ENCODE data around the gene TMEM239. TPM values are rescaled to one million over a fixed set of nuclear protein-coding genes. Genes with fewer than 3 reads are reported as not detected.

The TMEM239 gene
- polyA plus RNA-seq, 6 donors from 2014 or later: not detected

DNA sequence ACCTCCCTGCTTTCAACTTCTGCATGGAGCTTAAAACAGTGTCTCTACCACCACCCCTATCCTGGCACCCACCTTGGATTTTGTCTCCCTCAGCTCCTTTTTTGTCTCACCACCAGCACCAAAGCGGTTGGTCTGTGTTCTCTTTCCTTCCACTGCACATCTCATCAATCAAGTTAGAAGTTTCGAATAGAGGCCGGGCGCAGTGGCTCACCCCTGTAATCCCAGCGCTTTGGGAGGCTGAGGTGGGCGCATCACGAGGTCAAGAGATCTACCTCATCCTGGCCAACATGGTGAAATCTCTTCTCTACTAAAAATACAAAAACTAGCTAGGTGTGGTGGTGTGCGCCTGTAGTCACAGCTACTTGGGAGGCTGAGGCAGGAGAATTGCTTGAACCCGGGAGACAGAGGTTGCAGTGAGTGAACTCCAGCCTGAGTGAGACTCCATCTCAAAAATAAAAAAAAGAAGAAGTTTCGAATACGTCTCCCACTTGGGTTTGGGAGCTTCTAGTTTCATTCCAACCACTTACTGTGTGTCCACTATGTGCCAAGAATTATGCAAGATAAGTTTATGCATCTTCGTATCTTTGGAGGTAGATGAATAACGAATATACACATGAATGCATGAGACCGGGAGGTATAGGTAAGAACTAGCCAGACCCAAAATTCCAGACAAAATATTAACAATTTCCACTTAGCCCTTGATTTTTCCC, 18.4 kb downstream of the TMEM239 start:
- H3K4me1 Mint-ChIP-seq: peaks cover 20 to 22% (median 22%) of the 10 kb centered on the region in 3 donors
- peak overlapping the region in 1 of 6 donors; percentile 36 for H3K27ac Mint-ChIP-seq
- H3K4me3 Mint-ChIP-seq: peak overlapping the region in 2 of 8 donors; percentile 41 to 43
- no peak for DNase-seq
- ATAC-seq (ENCODE audit: low read depth in 2 of 2): no peak
- peaks cover 4 to 8% of the 10 kb centered on the region in 2 donors for H3K36me3 Mint-ChIP-seq
- H3K27me3 Mint-ChIP-seq: peaks cover 0 to 3% (median 2%) of the 10 kb centered on the region in 3 donors
- no peaks in the 10 kb centered on the region for H3K9me3 Mint-ChIP-seq

DNA sequence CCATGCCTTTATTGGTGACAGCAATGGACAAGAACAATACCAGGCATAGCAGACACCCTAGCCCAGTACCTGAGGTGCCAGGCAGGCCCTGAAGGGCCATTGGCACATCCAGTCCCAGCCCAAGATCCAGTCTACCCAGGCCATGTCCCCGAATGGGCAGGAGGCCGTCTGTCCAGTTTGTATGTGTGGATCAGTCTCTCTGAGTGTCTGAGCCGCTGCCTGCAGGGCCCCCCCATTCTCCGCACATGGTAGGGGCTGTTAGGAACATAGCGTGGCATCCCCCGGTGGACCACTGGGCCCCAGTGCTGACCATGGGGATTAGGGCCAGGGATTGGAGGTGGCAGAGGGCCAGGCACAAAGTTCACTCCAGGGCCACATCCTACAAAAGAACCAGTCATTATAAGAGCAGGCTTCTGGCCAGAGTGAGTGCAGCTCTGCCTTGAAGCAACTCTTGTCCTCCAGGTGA, 19.2 kb downstream of the TMEM239 start:
- Mint-ChIP-seq H3K9me3 (no peaks in the 10 kb centered on the region), H3K4me3 (peak overlapping the region in 1 of 8 donors; percentile 43), H3K27ac (peak overlapping the region in 1 of 6 donors; percentile 68), H3K27me3 (no peaks in the 10 kb centered on the region), H3K36me3 (peaks cover 4 to 8% of the 10 kb centered on the region in 2 donors), H3K4me1 (peaks cover 22 to 24% (median 23%) of the 10 kb centered on the region in 3 donors)
- DNase-seq (no peak), ATAC-seq (ENCODE audit: low read depth in 2 of 2) (no peak)

DNA sequence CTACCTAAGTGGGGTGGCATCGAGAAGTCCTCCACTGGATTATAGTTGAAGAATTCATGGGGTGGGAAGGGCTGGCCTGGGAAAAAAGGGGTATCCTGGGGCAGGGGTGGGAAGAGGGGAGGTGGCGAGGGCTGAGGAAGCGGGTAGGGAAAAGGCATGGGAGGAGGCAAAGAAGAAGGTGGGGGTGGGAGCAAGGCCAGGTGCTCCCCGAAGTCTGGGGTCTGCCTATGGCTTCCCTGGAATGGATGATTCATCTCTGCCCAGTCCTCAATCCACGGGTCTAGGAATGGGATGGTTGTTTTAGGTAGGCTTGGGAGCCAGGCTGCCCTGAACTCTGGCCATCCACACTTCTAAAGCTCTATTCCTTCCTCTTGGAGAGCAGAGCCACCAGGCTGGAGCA, 19.9 kb downstream of the TMEM239 start:
- Mint-ChIP-seq H3K9me3 (no peaks in the 10 kb centered on the region), H3K36me3 (peaks cover 4 to 8% of the 10 kb centered on the region in 2 donors), H3K27me3 (no peaks in the 10 kb centered on the region), H3K4me3 (no peak overlapping the region), H3K4me1 (peaks cover 23 to 24% (median 23%) of the 10 kb centered on the region in 3 donors), H3K27ac (peak overlapping the region in 2 of 6 donors; percentile 8 to 16)
- no peak for ATAC-seq (ENCODE audit: low read depth in 2 of 2)
- DNase-seq: no peak

DNA sequence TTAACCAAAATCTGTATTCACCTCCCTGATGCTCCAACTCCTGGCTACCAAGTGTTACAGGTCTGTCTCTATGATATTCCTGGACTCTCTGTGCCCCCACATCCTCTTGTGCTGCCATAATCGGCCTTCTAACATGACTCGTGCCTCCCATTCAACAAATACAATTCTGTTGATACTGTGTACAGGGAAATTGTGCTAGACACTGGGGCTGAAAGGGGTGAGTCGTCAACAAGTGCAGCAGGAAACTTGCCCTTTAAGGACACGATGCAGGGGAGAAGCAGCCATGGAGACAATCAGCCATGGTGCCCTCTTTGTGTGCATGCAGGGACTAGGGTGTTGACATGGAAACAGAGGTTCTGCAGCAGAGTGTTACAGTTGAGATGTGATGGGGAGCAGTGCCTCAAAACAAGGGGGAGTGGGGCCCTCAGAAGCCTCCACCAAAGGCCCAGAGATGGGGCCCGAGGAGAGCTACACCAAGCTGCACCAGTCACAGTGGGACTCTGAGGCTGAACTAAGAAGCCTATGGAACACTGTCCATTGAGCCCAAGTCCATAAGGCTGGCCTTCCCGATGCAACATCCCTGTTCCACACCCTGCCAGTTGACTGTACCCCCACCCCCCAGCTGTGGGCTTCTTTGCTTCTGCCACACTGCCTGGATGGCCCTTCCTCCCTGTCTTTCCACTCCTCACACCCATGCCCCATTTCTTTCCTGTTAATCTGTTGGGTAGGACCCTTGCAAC, 21.2 kb downstream of the TMEM239 start:
- peaks cover 4 to 8% of the 10 kb centered on the region in 2 donors for H3K36me3 Mint-ChIP-seq
- ATAC-seq (ENCODE audit: low read depth in 2 of 2): no peak
- H3K27ac Mint-ChIP-seq: peak overlapping the region in 1 of 6 donors; percentile 41
- H3K4me3 Mint-ChIP-seq: peak overlapping the region in 3 of 8 donors; percentile 41 to 72 (median 59)
- no peak for DNase-seq
- H3K9me3 Mint-ChIP-seq: no peaks in the 10 kb centered on the region
- peaks cover 28 to 33% (median 30%) of the 10 kb centered on the region in 3 donors for H3K4me1 Mint-ChIP-seq
- H3K27me3 Mint-ChIP-seq: no peaks in the 10 kb centered on the region

DNA sequence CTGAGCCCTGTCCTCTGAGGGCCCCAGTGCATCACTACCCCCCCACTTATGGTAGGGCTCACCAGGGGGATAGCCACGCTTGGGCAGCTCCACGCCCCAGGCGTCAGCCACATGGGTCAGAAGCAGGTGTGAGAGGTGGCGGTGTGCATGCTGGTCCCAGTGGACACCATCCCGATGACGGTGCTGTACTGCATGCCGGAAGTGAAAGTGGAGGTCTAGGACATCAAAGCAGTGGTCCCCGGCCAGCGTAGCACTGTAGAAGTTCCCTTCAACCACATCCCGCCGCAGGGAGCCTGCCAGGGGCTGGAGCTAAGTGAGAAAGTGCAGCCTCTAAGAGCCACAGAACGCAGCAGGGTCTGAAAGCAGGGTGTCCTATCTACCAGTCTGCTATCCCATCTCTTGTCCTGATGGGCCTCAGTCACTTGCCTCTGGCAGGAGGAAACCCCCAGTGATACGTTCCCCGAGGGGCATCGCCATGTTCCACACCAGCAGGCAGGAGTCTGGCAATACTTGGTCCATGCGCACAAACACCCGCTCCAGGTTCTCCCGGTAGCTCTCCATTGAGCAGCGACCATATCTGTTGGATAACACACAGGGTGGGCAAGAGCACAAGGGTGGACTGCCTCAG, 22.1 kb downstream of the TMEM239 start:
- Mint-ChIP-seq H3K4me3 (peak overlapping the region in 7 of 8 donors; percentile 34 to 86 (median 63)), H3K27me3 (no peaks in the 10 kb centered on the region), H3K4me1 (peaks cover 28 to 33% (median 30%) of the 10 kb centered on the region in 3 donors), H3K27ac (peak overlapping the region in 3 of 6 donors; percentile 41 to 88 (median 64)), H3K9me3 (no peaks in the 10 kb centered on the region), H3K36me3 (peaks cover 4 to 8% of the 10 kb centered on the region in 2 donors)
- DNase-seq: no peak
- ATAC-seq (ENCODE audit: low read depth in 2 of 2): no peak

DNA sequence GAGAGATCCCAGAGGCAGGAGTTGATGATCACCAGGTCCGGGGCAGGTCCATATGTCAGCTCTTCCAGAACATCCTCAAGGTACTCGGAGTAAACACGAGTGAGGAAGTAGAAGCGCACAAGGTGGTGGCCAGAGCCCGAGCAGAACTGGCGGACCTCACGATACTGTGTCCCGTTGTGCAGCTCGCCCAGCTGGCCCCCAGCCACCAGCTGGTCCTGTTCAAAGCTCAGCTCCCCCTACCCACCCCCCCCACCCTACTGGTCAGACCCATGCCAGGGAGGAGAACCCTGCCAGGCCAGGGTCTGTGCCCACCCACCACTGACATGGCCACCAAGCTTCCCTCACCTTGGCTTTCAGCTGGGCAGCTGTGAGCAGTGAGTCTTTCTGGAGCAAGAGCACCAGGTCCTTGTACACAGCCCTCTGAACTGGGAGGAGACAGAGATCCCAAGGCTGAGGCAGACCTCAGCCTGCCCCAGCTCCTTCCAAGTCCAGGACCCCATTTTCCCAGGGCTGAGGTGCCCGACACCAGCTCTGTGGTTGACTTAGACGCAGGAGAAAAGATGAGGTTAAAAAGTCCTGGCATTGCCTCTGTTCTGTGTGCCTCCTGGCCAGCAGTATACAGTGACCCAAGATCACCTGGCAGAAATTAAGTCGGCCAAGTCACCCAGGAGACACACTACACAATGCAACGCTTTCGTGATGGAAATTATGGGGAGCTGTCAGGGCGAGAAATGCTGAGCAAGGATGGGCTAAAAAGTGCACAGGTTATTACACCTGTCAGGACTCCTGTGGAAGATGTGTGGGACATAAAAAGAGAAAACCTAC, 22.9 kb downstream of the TMEM239 start:
- DNase-seq (no peak), ATAC-seq (ENCODE audit: low read depth in 2 of 2) (no peak)
- no peaks in the 10 kb centered on the region for H3K27me3 Mint-ChIP-seq
- H3K9me3 Mint-ChIP-seq: no peaks in the 10 kb centered on the region
- peak overlapping the region; percentile 50 to 96 (median 84) for H3K27ac Mint-ChIP-seq
- peak overlapping the region; percentile 66 to 89 (median 84) for H3K4me3 Mint-ChIP-seq
- peaks cover 4 to 8% of the 10 kb centered on the region in 2 donors for H3K36me3 Mint-ChIP-seq
- peaks cover 28 to 36% (median 33%) of the 10 kb centered on the region in 3 donors for H3K4me1 Mint-ChIP-seq

DNA sequence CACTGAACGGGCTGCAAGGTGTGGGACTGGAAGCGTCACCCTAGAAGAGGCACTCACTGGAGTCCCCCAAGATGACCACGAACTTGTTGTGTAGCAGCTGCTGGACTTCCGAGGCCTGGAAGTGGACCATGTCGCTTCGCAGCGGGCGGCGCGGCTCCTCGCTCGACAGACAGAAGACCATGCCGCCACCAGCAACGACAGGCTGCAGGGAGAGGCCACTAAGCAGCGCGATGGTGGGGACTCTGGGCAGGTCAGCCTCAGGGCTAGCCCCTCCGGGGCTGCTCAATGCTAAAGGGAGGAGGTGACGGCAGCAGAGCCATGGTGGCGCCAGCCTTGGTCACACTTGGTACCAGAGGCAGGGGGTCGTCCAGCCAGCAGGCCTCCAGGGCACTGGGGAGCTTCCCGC, 23.6 kb downstream of the TMEM239 start:
- Mint-ChIP-seq H3K4me1 (peaks cover 33 to 42% (median 36%) of the 10 kb centered on the region in 3 donors), H3K4me3 (peak overlapping the region; percentile 66 to 89 (median 84))

DNA sequence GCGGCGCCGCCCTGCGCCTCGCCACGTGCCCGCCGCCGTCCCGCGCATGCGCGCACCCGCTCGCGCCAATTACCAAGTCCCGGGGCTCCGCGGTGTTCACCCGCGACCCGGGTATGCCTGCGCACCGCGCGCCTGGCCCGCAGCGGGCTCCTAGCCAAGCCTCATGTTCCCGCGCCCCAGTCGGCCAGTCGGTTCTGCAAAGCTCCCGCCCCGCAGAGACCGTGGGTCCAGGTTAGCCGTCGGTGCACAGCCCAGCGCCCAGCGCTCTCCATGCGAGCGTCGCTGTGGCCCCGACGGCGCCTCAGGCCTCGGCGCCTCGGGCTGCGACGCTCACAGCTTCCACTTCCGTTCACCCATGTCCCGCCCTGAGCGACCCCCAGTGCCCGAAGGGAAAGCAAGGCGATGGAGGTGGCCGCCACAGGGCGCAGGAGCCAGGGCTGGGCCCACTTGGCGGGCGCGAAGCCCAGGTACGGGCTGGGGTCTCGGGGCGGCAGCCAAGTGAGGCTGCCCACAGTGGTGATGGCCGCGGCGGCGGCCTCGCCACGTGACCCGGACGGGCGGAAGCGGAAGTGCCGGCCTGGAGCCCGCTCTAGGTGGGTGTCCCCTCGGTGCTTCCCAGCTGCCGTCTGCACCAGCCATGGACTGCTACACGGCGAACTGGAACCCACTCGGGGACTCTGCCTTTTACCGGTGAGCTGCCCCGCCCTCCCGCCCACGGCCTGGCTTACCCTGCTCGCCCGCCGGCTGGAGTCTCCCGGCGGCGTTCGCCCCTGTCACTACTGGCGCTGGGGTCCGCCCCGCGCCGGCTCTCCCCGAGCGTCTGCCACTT, 24.2 kb downstream of the TMEM239 start, which contains the start of the genes PCED1A and VPS16:
Gene PCED1A (minus strand): TSS at position 518 of the 829 bp plus-strand sequence. CDS start 743 bp downstream, outside the sequence.
Gene VPS16 (plus strand): TSS at position 608 of the 829 bp plus-strand sequence. CDS start 30 bp downstream, at position 638.
- peak within 1 kb of the TSS; percentile 83 to 96 (median 94) for H3K27ac Mint-ChIP-seq
- ATAC-seq (ENCODE audit: low read depth in 2 of 2): peak; percentile 98
- peaks cover 0 to 8% of the 10 kb centered on the region in 2 donors for H3K36me3 Mint-ChIP-seq
- H3K4me3 Mint-ChIP-seq: peak within 1 kb of the TSS; percentile 79 to 94 (median 88)
- H3K27me3 Mint-ChIP-seq: no peaks in the 10 kb centered on the region
- no peaks in the 10 kb centered on the region for H3K9me3 Mint-ChIP-seq
- peak; percentile 88 for DNase-seq
- H3K4me1 Mint-ChIP-seq: peaks cover 37 to 48% (median 38%) of the 10 kb centered on the region in 3 donors

More for the DNA sequence above, 23.6 kb downstream of the TMEM239 start:
- Mint-ChIP-seq H3K9me3 (no peaks in the 10 kb centered on the region), H3K27me3 (no peaks in the 10 kb centered on the region), H3K27ac (peak overlapping the region in 4 of 6 donors; percentile 83 to 96 (median 90)), H3K36me3 (peaks cover 4 to 8% of the 10 kb centered on the region in 2 donors)
- ATAC-seq (ENCODE audit: low read depth in 2 of 2) (no peak), DNase-seq (no peak)

DNA sequence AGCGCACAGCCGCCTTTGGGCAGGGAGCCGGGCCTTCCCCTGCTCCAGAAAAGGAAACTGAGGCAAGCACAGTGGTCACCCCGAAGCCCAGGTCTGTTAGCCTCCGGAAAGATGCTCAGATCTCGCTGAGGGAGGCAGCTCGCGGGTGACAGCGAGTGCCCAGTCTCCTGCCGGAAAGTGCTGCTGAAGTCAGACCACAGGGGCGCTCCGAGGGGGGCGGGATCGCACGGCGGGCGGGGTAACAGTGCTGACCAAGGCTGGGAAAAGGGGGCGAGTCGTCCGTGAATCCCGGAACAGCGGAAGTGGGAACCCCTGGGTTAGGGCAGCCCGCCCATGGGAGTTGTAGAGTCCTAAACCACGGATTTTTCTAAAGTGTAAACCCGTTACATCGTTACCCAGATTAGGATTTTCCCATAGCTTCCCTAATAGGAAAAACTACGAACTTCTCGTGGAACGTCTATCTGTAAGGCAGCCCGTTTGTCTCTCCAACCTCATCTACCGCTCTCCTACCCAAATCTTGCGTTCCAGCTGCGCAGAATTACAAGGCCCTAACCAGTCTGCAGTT, 24.9 kb downstream of the TMEM239 start:
- H3K9me3 Mint-ChIP-seq: no peaks in the 10 kb centered on the region
- peak overlapping the region; percentile 79 to 94 (median 88) for H3K4me3 Mint-ChIP-seq
- H3K27me3 Mint-ChIP-seq: no peaks in the 10 kb centered on the region
- peaks cover 0 to 8% of the 10 kb centered on the region in 2 donors for H3K36me3 Mint-ChIP-seq
- ATAC-seq (ENCODE audit: low read depth in 2 of 2) (peak; percentile 6 to 14), DNase-seq (no peak)
- peak overlapping the region; percentile 82 to 96 (median 88) for H3K27ac Mint-ChIP-seq
- peaks cover 36 to 48% (median 38%) of the 10 kb centered on the region in 3 donors for H3K4me1 Mint-ChIP-seq

DNA sequence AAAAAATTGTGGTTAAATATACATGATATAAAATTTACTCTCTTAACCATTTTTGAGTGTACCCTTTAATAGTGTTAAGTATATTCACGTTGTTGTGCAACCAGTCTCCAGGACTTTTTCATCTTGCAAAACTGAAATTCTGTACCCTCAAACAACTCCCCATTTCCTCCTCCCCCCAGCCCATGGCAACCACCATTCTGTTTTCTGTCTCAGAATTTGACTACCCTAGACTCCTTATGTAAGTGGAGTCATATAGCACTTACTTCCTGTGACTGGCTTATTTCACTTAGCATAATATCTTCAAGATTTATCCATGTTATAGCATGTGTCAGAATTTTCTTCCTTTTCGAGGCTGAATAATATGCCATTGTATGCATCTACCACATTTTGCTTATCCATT, 29.4 kb downstream of the TMEM239 start:
- Mint-ChIP-seq H3K27ac (no peak overlapping the region), H3K27me3 (no peaks in the 10 kb centered on the region)
- DNase-seq: no peak

DNA sequence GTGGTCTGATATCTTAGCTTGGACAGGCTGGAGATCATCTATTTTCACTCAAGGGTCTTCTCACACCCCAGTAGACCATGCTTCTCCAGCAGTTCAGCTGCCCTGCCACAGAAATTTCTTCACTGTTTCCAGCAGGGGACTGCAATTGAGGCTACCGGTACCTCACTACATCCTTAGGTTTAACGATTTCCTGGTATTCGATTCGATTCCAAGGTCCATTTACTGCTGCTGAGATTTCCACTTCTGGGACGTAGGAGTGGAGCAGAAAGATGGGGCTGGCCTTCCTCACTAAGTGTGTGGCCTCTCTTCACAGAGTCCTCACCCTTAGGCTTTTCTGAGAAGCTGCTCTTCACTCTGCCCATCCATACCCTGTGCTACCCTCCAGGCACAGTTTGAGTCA, 30.5 kb downstream of the TMEM239 start:
- H3K27ac Mint-ChIP-seq: peak overlapping the region in 1 of 6 donors; percentile 7
- peaks cover 18 to 25% (median 20%) of the 10 kb centered on the region in 3 donors for H3K4me1 Mint-ChIP-seq
- no peaks in the 10 kb centered on the region for H3K36me3 Mint-ChIP-seq
- no peak overlapping the region for H3K4me3 Mint-ChIP-seq
- H3K9me3 Mint-ChIP-seq: no peaks in the 10 kb centered on the region
- DNase-seq (no peak), ATAC-seq (ENCODE audit: low read depth in 2 of 2) (no peak)
- H3K27me3 Mint-ChIP-seq: no peaks in the 10 kb centered on the region

More for the DNA sequence above, 29.4 kb downstream of the TMEM239 start:
- H3K9me3 Mint-ChIP-seq: no peaks in the 10 kb centered on the region
- H3K4me1 Mint-ChIP-seq: peaks cover 19 to 24% (median 22%) of the 10 kb centered on the region in 3 donors
- ATAC-seq (ENCODE audit: low read depth in 2 of 2): no peak
- no peaks in the 10 kb centered on the region for H3K36me3 Mint-ChIP-seq
- H3K4me3 Mint-ChIP-seq: no peak overlapping the region

Data from naive B cell (primary cell).